SK-N-MC (cell line): ENCODE measurements around the gene CCDC88C.

Experiments used
- EZH2 ChIP-seq: fragments of 200-600 bp; sonication (generic); IDR thresholded peaks from one replicate; pipeline ENCODE4 v1.6.1; 2017; ENCODE audit warnings: antibody characterized with exemption
- FOXP2 ChIP-seq: optimal IDR thresholded peaks from 2 replicates; pipeline ENCODE3; 2011; ENCODE audit warnings: mild to moderate bottlenecking, moderate library complexity; ENCODE audit not compliant: insufficient read depth; ENCODE audit errors: extremely low read length, control extremely low read depth
- POLR2AphosphoS5 ChIP-seq: IDR thresholded peaks from 2 replicates; pipeline ENCODE4 v1.6.1; 2012; ENCODE audit warnings: mild to moderate bottlenecking, low read depth, low read length, borderline replicate concordance

- no peak for TF ChIP-seq EZH2
- no peak for TF ChIP-seq FOXP2
- TF ChIP-seq POLR2AphosphoS5: no peak
Measured at GRCh38 chr14:91330856-91331255, 86.8 kb downstream of the CCDC88C start.
